ENCODE data around the gene MVK.

Gene MVK

GRCh38 chr12:109567967-109568366 lies 5.6 kb upstream of the MVK start:
- no peak for DNase-seq

GRCh38 chr12:109568486-109568885 lies 5.1 kb upstream of the MVK start:
- no peak for DNase-seq

GRCh38 chr12:109571773-109572505 lies 1.7 kb upstream of the MVK start:
- no peak for DNase-seq

- no peak for DNase-seq
Measured at GRCh38 chr12:109572506-109572845, 1.1 kb upstream of the MVK start.

- DNase-seq: no peak
Measured at GRCh38 chr12:109573914-109574244, 285 bp downstream of the MVK start.

- DNase-seq: no peak
Measured at GRCh38 chr12:109575683-109576082, 2.1 kb downstream of the MVK start.

GRCh38 chr12:109577311-109577710 lies 3.7 kb downstream of the MVK start:
- no peak for DNase-seq

GRCh38 chr12:109578330-109578927 lies 4.8 kb downstream of the MVK start:
- DNase-seq: no peak

- no peak for DNase-seq
Measured at GRCh38 chr12:109579639-109580038, 6.0 kb downstream of the MVK start.

GRCh38 chr12:109580272-109580671 lies 6.7 kb downstream of the MVK start:
- DNase-seq: no peak

- no peak for DNase-seq
Measured at GRCh38 chr12:109580684-109581333, 7.2 kb downstream of the MVK start.

GRCh38 chr12:109581334-109581691 lies 7.7 kb downstream of the MVK start:
- DNase-seq: no peak

- no peak for DNase-seq
Measured at GRCh38 chr12:109581856-109582255, 8.3 kb downstream of the MVK start.

- DNase-seq: no peak
Measured at GRCh38 chr12:109582636-109583035, 9.0 kb downstream of the MVK start.

- DNase-seq: no peak
Measured at GRCh38 chr12:109583733-109584132, 10.1 kb downstream of the MVK start.

- no peak for DNase-seq
Measured at GRCh38 chr12:109586385-109587296, 13.0 kb downstream of the MVK start.

GRCh38 chr12:109587921-109588320 lies 14.3 kb downstream of the MVK start:
- DNase-seq: no peak

GRCh38 chr12:109588461-109589239 lies 15.1 kb downstream of the MVK start:
- DNase-seq: no peak

GRCh38 chr12:109589240-109589590 lies 15.6 kb downstream of the MVK start:
- no peak for DNase-seq

- DNase-seq: no peak
Measured at GRCh38 chr12:109589691-109590245, 16.2 kb downstream of the MVK start.

- DNase-seq: no peak
Measured at GRCh38 chr12:109590566-109590965, 17.0 kb downstream of the MVK start.

- DNase-seq: no peak
Measured at GRCh38 chr12:109591041-109591440, 17.4 kb downstream of the MVK start.

Data from SW 1271 (cell line).